ENCODE results near the gene LRRC10B.

LRRC10B gene

DNA sequence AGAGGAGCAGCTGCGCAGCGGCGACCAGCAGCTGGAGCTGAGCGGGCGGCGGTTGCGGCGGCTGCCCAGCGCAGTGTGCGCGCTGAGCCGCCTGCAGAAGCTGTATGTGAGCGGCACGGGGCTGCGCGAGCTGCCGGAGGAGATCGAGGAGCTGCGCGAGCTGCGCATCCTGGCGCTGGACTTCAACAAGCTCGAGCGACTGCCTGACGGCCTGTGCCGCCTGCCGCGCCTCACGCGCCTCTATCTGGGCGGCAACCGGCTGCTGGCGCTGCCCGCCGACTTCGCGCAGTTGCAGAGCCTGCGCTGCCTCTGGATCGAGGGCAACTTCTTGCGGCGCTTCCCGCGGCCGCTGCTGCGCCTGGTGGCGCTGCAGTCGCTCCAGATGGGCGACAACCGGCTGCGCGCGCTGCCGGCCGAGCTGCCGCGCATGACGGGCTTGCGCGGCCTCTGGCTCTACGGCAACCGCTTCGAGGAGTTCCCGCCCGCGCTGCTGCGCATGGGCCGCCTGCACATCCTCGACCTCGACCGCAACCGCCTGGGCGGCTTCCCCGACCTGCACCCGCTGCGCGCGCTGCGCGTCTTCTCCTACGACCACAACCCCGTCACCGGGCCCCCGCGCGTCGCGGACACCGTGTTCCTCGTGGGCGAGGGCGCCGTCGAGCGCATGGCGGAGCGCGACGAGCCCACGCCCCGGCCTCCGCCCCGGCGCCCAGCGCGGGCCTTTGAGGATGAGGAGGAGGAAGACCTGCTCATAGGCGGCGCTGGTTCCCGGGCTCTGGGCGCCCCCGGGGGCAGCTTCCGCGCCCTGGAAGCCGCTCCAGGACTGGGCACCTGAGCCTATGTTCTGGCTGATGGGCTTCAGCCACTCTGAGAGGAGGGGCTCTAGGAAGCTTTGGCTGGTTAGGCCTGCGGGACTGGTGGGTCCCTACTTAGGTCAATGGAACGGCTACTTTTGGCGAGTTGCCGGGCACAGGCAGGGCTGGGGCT lies 787 bp downstream of the LRRC10B start:
- peak; percentile 21 to 41 (median 21) for DNase-seq (ENCODE audit: low read depth in 3 of 3)

- no peak for DNase-seq (ENCODE audit: low read depth in 3 of 3)
Observed at GRCh38 chr11:61510166-61510919, 1.8 kb downstream of the LRRC10B start.

GRCh38 chr11:61510974-61511373 lies 2.4 kb downstream of the LRRC10B start:
- DNase-seq (ENCODE audit: low read depth in 3 of 3) = no peak

DNA sequence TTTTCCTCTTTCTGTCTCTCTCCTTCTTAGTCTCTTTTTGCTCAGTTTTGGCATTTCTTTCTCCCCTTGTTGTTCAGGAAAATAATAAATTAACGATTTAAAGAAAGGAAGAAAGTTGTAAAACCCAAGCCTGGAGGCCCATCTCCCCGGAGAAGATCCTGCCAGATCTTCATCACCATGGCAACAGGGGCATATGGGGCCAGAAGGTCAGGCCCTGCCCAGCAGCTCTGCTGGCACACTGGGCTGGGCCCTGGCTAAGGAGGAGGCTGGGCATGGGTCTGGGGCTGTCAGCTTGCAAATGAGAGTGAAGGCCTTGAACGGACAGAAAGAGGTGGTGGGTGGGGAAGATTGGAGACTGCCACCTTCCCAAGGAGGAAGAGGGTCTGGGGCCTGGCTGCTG lies 2.8 kb downstream of the LRRC10B start:
- no peak for DNase-seq (ENCODE audit: low read depth in 3 of 3)

- DNase-seq (ENCODE audit: low read depth in 3 of 3) = no peak
Observed at GRCh38 chr11:61512435-61512834, 3.9 kb downstream of the LRRC10B start.

GRCh38 chr11:61513143-61513765 lies 4.7 kb downstream of the LRRC10B start:
- DNase-seq (ENCODE audit: low read depth in 3 of 3) = no peak

GRCh38 chr11:61514050-61514917 lies 5.7 kb downstream of the LRRC10B start:
- no peak for DNase-seq (ENCODE audit: low read depth in 3 of 3)

DNA sequence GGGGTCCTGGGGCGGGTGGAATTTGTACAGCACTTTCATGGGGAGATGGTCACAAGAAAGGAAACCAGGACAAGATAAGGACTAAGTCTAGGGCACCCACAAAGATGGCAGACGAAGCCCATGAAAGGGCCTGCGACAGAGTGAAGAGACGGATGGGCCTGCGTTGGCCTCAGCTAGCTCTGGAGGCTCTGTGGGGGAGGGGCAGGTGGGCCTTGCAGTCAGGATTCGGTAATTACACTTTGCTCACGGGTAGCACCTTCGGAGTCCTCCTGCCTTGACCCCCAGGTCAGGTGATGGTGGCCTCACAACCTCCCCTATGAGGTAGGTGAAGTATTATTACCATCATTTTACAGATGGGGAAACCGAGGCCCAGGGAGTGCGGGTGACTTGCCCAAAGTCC lies 7.1 kb downstream of the LRRC10B start:
- no peak for DNase-seq (ENCODE audit: low read depth in 3 of 3)

GRCh38 chr11:61516191-61516590 lies 7.6 kb downstream of the LRRC10B start:
- no peak for DNase-seq (ENCODE audit: low read depth in 3 of 3)

DNA sequence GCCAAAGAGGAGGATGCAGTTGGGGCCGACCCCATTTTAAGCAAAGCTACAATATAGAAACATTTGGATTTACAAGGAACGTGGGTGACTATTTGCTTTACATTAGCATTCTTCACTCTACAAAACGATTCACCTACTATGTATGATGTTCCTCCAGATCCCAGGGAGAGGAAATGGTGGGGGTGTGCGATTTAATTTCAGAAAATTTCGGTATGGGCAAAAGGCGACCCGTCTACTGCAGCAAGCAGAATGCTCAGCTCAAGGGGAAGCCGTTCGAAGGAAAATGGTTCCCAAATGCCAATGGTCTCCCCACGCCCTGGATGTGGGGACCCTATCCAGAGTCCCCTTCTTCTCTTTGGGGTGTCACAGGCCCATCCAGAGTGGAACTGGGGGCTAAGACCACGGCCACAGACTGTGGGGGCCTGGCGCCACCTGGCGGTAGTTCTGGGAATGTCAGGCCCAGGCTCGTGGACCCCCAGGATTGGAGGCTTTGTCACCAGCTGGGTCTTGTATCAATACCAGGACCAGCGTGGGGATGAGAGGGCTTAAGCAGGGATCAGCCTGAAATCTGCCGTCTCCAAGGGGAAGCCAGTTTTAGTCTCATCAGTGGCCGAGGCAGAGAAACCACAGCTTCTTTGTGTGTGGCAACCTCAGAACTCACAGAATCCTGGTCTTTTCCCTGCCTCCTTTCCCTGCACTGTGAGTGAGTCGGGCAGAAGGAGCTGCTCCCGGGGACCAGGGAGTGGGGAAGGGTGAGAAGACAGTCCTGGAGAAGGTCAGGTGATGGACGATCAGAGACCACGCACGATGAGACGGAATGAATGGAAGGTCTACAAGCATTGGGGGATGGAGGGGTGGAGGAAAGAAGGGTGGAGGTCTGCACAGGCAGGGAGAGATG lies 8.4 kb downstream of the LRRC10B start:
- DNase-seq (ENCODE audit: low read depth in 3 of 3) = peak; percentile 13 to 49 (median 14)

- no peak for DNase-seq (ENCODE audit: low read depth in 3 of 3)
Observed at GRCh38 chr11:61518032-61518795, 9.7 kb downstream of the LRRC10B start.

GRCh38 chr11:61522881-61523280 lies 14.3 kb downstream of the LRRC10B start:
- DNase-seq (ENCODE audit: low read depth in 3 of 3) = no peak

- DNase-seq (ENCODE audit: low read depth in 3 of 3) = no peak
Observed at GRCh38 chr11:61524446-61524845, 15.9 kb downstream of the LRRC10B start.

DNA sequence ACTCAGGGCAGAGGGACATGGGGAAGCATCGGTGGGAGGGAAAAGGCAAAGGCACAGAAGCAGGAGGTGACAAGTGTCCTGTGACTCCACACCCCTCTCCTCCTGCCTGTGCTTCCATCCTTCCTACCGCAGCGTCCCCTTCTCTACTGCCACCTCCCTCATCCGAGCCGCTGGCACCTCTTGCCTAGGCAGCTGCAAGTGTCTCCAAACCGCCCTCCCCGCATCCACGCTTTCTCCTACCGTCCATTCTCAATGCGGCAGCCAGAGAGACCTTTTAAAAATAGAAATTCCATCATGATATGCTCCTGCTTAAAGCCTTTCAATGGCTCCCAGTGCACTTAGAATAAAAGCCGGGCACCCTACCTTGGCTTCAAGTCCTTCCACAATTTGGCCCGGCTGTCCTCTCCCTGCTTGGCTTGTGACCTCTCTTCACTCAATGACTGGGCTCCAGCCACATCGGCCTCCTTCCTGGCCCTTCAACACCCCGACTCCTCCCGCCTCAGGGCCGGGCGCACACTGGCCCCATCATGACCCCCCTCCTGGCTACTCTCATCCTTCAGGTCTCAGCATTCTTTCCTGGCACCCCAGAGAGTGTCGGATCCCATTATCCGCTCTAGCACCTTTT lies 16.5 kb downstream of the LRRC10B start:
- DNase-seq (ENCODE audit: low read depth in 3 of 3) = no peak

DNA sequence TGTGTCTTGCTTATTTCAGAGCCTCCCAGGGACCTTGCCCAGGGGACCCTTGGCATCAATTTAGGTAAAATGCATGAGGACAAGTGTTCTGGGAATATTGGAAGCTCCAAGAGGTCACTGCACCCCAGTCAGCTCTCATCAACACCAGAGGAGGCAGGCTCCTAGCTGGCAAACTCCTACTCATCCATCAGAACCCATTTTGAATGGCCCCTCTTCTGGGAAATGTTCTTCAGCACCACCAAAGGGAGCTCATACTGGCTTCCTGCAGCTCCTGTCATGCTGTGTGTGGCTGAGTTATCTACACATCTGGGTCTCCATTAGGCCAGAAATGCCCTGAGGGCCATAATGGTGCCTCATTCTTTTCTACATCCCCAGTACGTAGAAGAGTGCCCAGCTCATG lies 17.7 kb downstream of the LRRC10B start:
- no peak for DNase-seq (ENCODE audit: low read depth in 3 of 3)

- no peak for DNase-seq (ENCODE audit: low read depth in 3 of 3)
Observed at GRCh38 chr11:61526956-61527731, 18.6 kb downstream of the LRRC10B start.

GRCh38 chr11:61528114-61528513 lies 19.6 kb downstream of the LRRC10B start:
- DNase-seq (ENCODE audit: low read depth in 3 of 3) = no peak

DNA sequence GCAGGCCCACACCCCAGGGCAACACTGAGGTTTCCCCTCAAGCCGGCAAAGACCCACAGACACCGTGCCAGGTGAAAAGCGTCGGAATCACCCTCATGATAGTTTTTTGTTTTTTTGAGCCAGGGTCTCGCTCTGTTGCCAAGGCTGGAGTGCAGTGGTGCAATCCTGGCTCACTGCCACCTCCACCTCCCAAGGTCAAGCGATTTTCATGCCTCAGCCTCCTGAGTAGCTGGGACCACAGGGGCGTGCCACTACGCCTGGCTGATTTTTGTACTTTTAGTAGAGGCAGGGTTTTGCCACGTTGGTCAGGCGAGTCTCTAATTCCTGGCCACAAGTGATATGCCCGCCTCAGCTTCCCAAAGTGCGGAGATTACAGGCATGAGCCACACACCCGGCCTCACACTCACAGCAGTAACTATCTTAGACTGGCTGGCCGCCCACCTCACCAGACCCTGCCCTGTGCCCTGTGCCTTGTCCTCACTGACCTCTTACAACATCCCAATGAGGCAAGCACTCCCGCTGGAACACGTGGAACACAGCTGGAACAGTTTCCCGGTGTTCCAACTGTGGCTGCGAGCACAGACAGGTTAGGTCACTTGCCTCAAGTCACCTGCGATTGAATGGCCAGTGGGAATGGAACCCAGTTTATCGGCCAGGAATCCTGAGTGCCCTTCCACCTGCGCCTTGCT lies 21.1 kb downstream of the LRRC10B start:
- no peak for DNase-seq (ENCODE audit: low read depth in 3 of 3)
